Mucosa of rectum (tissue), 2 donors: ENCODE data around the gene PTPA.
A peak's percentile ranks its signal among the peaks of the same experiment; 100 is the strongest.
"Not testable (repeated sequence)": the region's sequence is repeated elsewhere in the genome, so short reads cannot be mapped to it uniquely, and the experiment has no call there.

ENCODE experiments used
- H3K27ac ChIP-seq, 2 donors: one replicate each; pipeline ENCODE4 v1.7.0; 2013; ENCODE audit warnings: inconsistent platforms in 2 of 2, low read depth in 2 of 2, low read length in 2 of 2
- H3K27me3 ChIP-seq, 2 donors: one replicate each; pipeline ENCODE4 v1.7.0; 2013; ENCODE audit warnings: low read length in 2 of 2; ENCODE audit not compliant: control insufficient read depth in 2 of 2, insufficient read depth in 2 of 2
- H3K36me3 ChIP-seq, 2 donors: one replicate each; pipeline ENCODE4 v1.7.0; 2013; ENCODE audit warnings: low read length in 2 of 2; ENCODE audit not compliant: control insufficient read depth in 2 of 2, insufficient read depth in 2 of 2
- H3K4me1 ChIP-seq, 2 donors: one replicate each; pipeline ENCODE4 v1.7.0; 2013; ENCODE audit warnings: low read length in 2 of 2, mild to moderate bottlenecking in 1 of 2; ENCODE audit not compliant: control insufficient read depth in 2 of 2, insufficient read depth in 2 of 2
- H3K4me3 ChIP-seq, 2 donors: one replicate each; pipeline ENCODE4 v1.7.0; 2013; ENCODE audit warnings: low read length in 2 of 2
- H3K9ac ChIP-seq, 2 donors: one replicate each; pipeline ENCODE4 v1.7.0; 2013; ENCODE audit warnings: low read length in 2 of 2, low read depth in 1 of 2, mild to moderate bottlenecking in 1 of 2
- H3K9me3 ChIP-seq, 2 donors: one replicate each; pipeline ENCODE4 v1.7.0; 2013; ENCODE audit warnings: low read length in 2 of 2; ENCODE audit not compliant: control insufficient read depth in 2 of 2
- donor health status: healthy.
- donor health status: Normal muscosa, but diverticular disease.

Gene PTPA

DNA sequence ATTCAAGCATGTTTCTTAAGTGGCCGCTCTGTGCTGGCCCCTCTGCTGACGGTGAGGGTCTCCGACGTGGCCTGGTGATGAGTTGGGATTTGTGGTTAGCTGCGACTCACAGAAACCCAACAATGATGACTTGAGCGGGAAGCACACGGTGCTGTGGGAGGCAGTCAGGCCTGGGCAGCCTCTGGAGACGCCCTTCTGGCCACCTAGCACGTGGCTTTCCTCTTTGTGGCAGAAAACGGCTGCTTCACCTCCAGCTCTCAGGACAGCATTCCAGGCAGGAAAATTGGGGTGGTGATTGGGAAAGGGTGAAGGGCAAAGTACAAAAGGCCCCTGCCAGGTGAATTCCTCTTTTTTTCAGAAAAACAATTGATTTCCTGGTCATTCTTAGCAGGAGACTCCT is 84.4 kb downstream of the PTPA start:
- no peaks in the 10 kb centered on the region for H3K9me3 ChIP-seq
- H3K4me1 ChIP-seq = peaks cover 4% of the 10 kb centered on the region in 2 donors
- H3K4me3 ChIP-seq = no peak overlapping the region
- H3K9ac ChIP-seq = no peak overlapping the region
- peaks cover 0 to 3% of the 10 kb centered on the region in 2 donors for H3K27me3 ChIP-seq
- H3K27ac ChIP-seq = no peak overlapping the region
- no peaks in the 10 kb centered on the region for H3K36me3 ChIP-seq

- not testable (repeated sequence) for H3K4me1 ChIP-seq, H3K36me3 ChIP-seq, H3K27ac ChIP-seq, H3K9ac ChIP-seq, H3K27me3 ChIP-seq, H3K9me3 ChIP-seq, H3K4me3 ChIP-seq
Observed at GRCh38 chr9:129197045-129197444, 85.8 kb downstream of the PTPA start.

DNA sequence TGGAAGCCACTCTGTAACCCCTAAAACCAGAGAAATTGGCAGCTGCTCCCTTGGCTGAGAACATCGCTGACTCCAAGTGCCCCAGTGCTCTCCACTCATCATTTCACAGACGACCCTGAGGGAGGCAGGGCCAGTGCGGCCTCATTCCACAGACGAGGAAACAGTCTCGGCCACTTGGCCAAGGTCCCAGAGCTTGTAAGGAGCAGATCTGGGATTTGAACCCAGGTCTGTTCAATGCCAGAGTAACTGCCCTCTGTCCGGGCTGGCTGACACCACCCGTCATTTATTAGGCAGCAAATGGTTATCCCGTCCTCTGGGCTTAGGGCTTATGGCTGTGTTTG is 86.7 kb downstream of the PTPA start:
- H3K9me3 ChIP-seq = no peaks in the 10 kb centered on the region
- H3K27ac ChIP-seq = peak overlapping the region; percentile 52 to 56
- H3K27me3 ChIP-seq = peaks cover 0 to 3% of the 10 kb centered on the region in 2 donors
- no peak overlapping the region for H3K9ac ChIP-seq
- no peak overlapping the region for H3K4me3 ChIP-seq
- no peaks in the 10 kb centered on the region for H3K36me3 ChIP-seq
- H3K4me1 ChIP-seq = peaks cover 4% of the 10 kb centered on the region in 2 donors
